Endothelial cell of umbilical vein (primary cell): ENCODE results near the gene TMOD2. TPM values are rescaled to one million over a fixed set of nuclear protein-coding genes. Genes with fewer than 3 reads are reported as not detected.
A peak's percentile ranks its signal among the peaks of the same experiment; 100 is the strongest.

Source experiments
- BruUV-seq: library from RNA; stranded (reverse); fragments of 400-500 nt; replicated peaks from 2 replicates; lab custom pipeline; 2021; lab: Mats Ljungman, UMichigan
- CTCF ChIA-PET: fragments of 300-600, 350-600 bp; sonication (Branson Sonifier 250); formaldehyde crosslinking; loops from one replicate; lab custom pipeline; 2021; ENCODE audit warnings: antibody characterized with exemption, inconsistent platforms; lab: Charles Lee
- POLR2A ChIA-PET: fragments of 300-600, 350-600 bp; sonication (Branson Sonifier 250); formaldehyde crosslinking; loops from one replicate; lab custom pipeline; 2021; ENCODE audit warnings: antibody characterized with exemption, inconsistent platforms; lab: Charles Lee
- DNase-seq: peaks from one replicate; pipeline ENCODE4 v3.0.0-alpha.2; 2011; ENCODE audit warnings: low read depth, low spot score
- FAIRE-seq: peaks from 2 replicates; lab custom pipeline; 2011; peaks lifted over from hg19 to GRCh38; lab: Jason Lieb, UNC
- H2AFZ ChIP-seq: 2 replicates; pipeline ENCODE4 v1.6.0; 2012; ENCODE audit warnings: low read depth, low read length, control low read depth, inconsistent platforms
- H3K27ac ChIP-seq: 2 replicates; pipeline ENCODE4 v1.5.1; 2011; ENCODE audit warnings: low read depth, mild to moderate bottlenecking, control low read depth, low read length, moderate library complexity; ENCODE audit not compliant: insufficient read depth
- H3K27me3 ChIP-seq, 2 experiments: 2 replicates each; pipeline versions ENCODE4 v1.6.0 to v1.6.1; 2011; ENCODE audit warnings: low read length in 2 of 2, mixed read lengths in 1 of 2; ENCODE audit not compliant: control insufficient read depth in 2 of 2, insufficient read depth in 2 of 2
- H3K36me3 ChIP-seq, 2 experiments: 2 replicates in 1 of 2; 3 replicates in 1 of 2; pipeline ENCODE4 v1.5.1; 2011; ENCODE audit warnings: low read length in 2 of 2, mild to moderate bottlenecking in 1 of 2, moderate library complexity in 1 of 2; ENCODE audit not compliant: control insufficient read depth in 2 of 2, insufficient read depth in 2 of 2; ENCODE audit errors: extremely low read depth in 1 of 2
- H3K4me1 ChIP-seq: 3 replicates; pipeline ENCODE4 v1.5.1; 2011; ENCODE audit warnings: mild to moderate bottlenecking, low read length; ENCODE audit not compliant: control insufficient read depth, insufficient read depth; ENCODE audit errors: extremely low read depth
- H3K4me2 ChIP-seq: 2 replicates; pipeline ENCODE4 v1.6.1; 2011; ENCODE audit warnings: low read length, control low read depth, mixed read lengths; ENCODE audit not compliant: insufficient read depth
- H3K4me3 ChIP-seq, 3 experiments: fragments of 200-600 bp in 1 of 3; sonication (generic), shearing (Covaris generic) in 1 of 3; replicated peaks in 1 of 3; 2 replicates each; pipeline ENCODE4 v1.5.1; 2011 to 2016; ENCODE audit warnings: control low read depth in 3 of 3, low read length in 3 of 3, mild to moderate bottlenecking in 2 of 3, inconsistent platforms in 1 of 3, low read depth in 1 of 3, moderate library complexity in 1 of 3; ENCODE audit not compliant: insufficient read depth in 1 of 3
- H3K79me2 ChIP-seq: 2 replicates; pipeline ENCODE4 v1.6.0; 2012; ENCODE audit warnings: low read length, inconsistent platforms; ENCODE audit not compliant: control insufficient read depth, insufficient read depth
- H3K9ac ChIP-seq: replicated peaks from 2 replicates; pipeline ENCODE3; 2011; ENCODE audit warnings: low read length, control low read depth; ENCODE audit not compliant: insufficient read depth; ENCODE audit errors: extremely low read depth
- H3K9me1 ChIP-seq: replicated peaks from 3 replicates; pipeline ENCODE4 v1.6.0; 2011; ENCODE audit warnings: mild to moderate bottlenecking, low read length; ENCODE audit not compliant: control insufficient read depth, insufficient read depth; ENCODE audit errors: extremely low read depth
- H3K9me3 ChIP-seq: replicated peaks from 2 replicates; pipeline ENCODE4 v1.5.1; 2012; ENCODE audit warnings: low read length, inconsistent platforms; ENCODE audit not compliant: control insufficient read depth, insufficient read depth
- H4K20me1 ChIP-seq: replicated peaks from 2 replicates; pipeline ENCODE3; 2011; ENCODE audit warnings: mild to moderate bottlenecking, low read length; ENCODE audit not compliant: control insufficient read depth, insufficient read depth; ENCODE audit errors: extremely low read depth
- EZH2 ChIP-seq: IDR thresholded peaks from 2 replicates; pipeline ENCODE4 v1.6.1; 2012; ENCODE audit warnings: borderline replicate concordance, low read depth, mild to moderate bottlenecking, moderate library complexity, low read length, inconsistent platforms; ENCODE audit not compliant: severe bottlenecking
- GATA2 ChIP-seq: IDR thresholded peaks from 2 replicates; pipeline ENCODE4 v1.7.0; 2011; ENCODE audit warnings: low read depth, mild to moderate bottlenecking, moderate library complexity, mixed read lengths, low read length; ENCODE audit not compliant: insufficient read length, insufficient read depth
- JUN ChIP-seq: IDR thresholded peaks from 2 replicates; pipeline ENCODE4 v1.6.1; 2011; ENCODE audit warnings: borderline replicate concordance, low read depth; ENCODE audit not compliant: insufficient read length, insufficient read depth
- MYC ChIP-seq: IDR thresholded peaks from one replicate; pipeline ENCODE4 v1.6.1; 2011; ENCODE audit warnings: mild to moderate bottlenecking, low read depth, low read length
- dilution Hi-C: fragments of 300-500 bp; cut with MboI; formaldehyde crosslinking; loops from one replicate; pipeline ENCODE4 v1.15.0; 2019; ENCODE audit warnings: low sequenced_read_pairs; ENCODE audit not compliant: extremely low pct_ligation_motif_present
- intact Hi-C: fragments of 100-400 bp; cut with micrococcal nuclease; formaldehyde crosslinking; loops from one replicate; pipeline ENCODE4 v1.10.0; 2022
- polyA plus RNA-seq, 4 experiments: library from polyadenylated mRNA; depleted of rRNA in 3 of 4; stranded (reverse) in 3 of 4; unstranded in 1 of 4; fragments of >200 nt; gene quantifications; 2 replicates each; pipeline versions ENCODE4 v1.2.1 to v1.2.3, GENCODE V29; 2011 to 2012; ENCODE audit warnings: missing spikeins in 1 of 4
- total RNA-seq: library from RNA; stranded (reverse); gene quantifications from 2 replicates; pipeline ENCODE4 v1.2.3, GENCODE V29; 2021
- TF ChIP-seq, protein P1 (sequence below), 2 donors: IDR thresholded peaks; 1 replicate in 1 of 2; 2 replicates in 1 of 2; pipeline ENCODE4 v1.5.1; 2011; ENCODE audit warnings: low read length in 2 of 2, mild to moderate bottlenecking in 2 of 2, moderate library complexity in 2 of 2, control low read depth in 1 of 2, inconsistent platforms in 1 of 2, low read depth in 1 of 2; ENCODE audit not compliant: insufficient read depth in 1 of 2; ENCODE audit errors: extremely low read depth in 1 of 2

The TMOD2 gene
- total and polyA plus RNA-seq, 2 donors (not counting 3 experiments of a cell fraction or from before 2014, with no cell fraction given): 0.46 to 2.7 TPM

DNA sequence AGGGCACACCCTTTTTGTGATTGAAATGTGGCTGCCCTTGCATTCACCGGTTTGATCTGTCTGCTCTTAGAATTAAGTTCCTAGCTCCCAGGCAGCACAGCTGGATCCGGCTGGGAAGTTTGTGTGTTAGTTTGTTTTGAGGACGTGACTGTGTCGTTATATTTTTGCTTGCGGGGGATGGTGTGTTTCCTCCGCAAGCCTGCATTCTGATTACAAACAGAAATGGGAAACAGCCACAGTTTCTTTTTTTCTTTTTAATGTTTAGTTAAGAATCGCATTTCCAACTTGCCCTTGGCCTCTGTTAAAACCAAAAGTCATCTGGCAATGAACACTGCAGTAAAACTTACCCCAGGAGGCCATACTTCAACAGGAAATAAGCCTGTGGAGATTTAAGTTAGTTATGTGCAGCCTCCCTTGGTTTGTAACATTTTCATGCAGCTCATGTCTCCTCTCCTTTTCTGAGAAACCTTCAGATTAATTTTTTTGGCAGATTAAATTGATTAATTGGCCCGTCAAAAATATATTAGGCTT lies 78.9 kb downstream of the TMOD2 start:
- BruUV-seq: no TSS peak

More for the DNA sequence above, 78.9 kb downstream of the TMOD2 start:
- Histone ChIP-seq H3K9me1 (no peaks in the 10 kb centered on the region), H3K36me3 (no peaks in the 10 kb centered on the region), H4K20me1 (peaks cover 7% of the 10 kb centered on the region), H3K9me3 (no peaks in the 10 kb centered on the region), H3K9ac (peak overlapping the region; percentile 98), H2AFZ (peak overlapping the region; percentile 25), H3K4me2 (peak overlapping the region; percentile 83), H3K4me3 (peak overlapping the region; percentile 88 to 97 (median 90)), H3K4me1 (peaks cover 12% of the 10 kb centered on the region), H3K27me3 (no peaks in the 10 kb centered on the region), H3K27ac (peak overlapping the region; percentile 88), H3K79me2 (peaks cover 58% of the 10 kb centered on the region)
- FAIRE-seq (peak; percentile 76), DNase-seq (peak; percentile 69)
- dilution Hi-C loops: no loop called here
- intact Hi-C loops: loop anchor here (1.0 kb wide), 2 partner anchors 16 to 45 kb away; no protein-coding TSS in a partner anchor
- TF ChIP-seq MYC: no peak
- TF ChIP-seq GATA2: no peak
- TF ChIP-seq EZH2: no peak
- TF ChIP-seq, protein P1, sequence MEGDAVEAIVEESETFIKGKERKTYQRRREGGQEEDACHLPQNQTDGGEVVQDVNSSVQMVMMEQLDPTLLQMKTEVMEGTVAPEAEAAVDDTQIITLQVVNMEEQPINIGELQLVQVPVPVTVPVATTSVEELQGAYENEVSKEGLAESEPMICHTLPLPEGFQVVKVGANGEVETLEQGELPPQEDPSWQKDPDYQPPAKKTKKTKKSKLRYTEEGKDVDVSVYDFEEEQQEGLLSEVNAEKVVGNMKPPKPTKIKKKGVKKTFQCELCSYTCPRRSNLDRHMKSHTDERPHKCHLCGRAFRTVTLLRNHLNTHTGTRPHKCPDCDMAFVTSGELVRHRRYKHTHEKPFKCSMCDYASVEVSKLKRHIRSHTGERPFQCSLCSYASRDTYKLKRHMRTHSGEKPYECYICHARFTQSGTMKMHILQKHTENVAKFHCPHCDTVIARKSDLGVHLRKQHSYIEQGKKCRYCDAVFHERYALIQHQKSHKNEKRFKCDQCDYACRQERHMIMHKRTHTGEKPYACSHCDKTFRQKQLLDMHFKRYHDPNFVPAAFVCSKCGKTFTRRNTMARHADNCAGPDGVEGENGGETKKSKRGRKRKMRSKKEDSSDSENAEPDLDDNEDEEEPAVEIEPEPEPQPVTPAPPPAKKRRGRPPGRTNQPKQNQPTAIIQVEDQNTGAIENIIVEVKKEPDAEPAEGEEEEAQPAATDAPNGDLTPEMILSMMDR (IDR thresholded peaks at IDR 0.05; ENCODE audit: extremely low read depth in 1 of 2, insufficient read depth in 1 of 2, low read depth in 1 of 2, low read length in 2 of 2): no peak
- TF ChIP-seq JUN: no peak
- ChIA-PET POLR2A (no interaction called here), CTCF (interaction anchor here (1.5 to 3.0 kb wide), 4 partner anchors 15 to 58 kb away, joined by 3 to 15 read pairs (median 4); no protein-coding TSS in a partner anchor)
